Measurements from ENCODE around the gene TTLL11. TPM values are rescaled to one million over a fixed set of nuclear protein-coding genes. Genes with fewer than 3 reads are reported as not detected.
A peak's percentile ranks its signal among the peaks of the same experiment; 100 is the strongest.

The TTLL11 gene
- total RNA-seq, 4 donors from 2014 or later: 12.3 to 20.5 (median 15.3) TPM

DNA sequence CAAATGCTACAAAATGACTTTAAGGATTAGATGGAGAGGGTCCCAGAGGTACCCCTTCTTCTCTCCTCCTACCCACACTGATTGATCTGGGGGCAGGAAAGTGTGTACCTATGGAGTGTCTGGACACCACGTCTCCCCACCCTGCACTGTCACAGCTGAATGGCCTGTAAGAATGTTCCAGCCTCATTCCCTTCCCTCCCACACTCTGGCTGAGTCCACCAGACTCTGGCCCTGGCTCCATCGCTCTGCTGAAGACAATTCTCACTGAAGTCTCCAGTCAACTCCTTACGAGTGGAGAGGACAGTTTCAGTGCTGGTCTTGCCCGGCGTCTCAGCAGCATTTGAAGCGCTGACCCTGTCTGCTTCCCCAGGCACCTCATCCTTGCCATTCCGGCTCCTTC, 105.8 kb downstream of the TTLL11 start:
- TF ChIP-seq POLR2A (IDR thresholded peaks at IDR 0.05): no peak
- TF ChIP-seq, protein P1, sequence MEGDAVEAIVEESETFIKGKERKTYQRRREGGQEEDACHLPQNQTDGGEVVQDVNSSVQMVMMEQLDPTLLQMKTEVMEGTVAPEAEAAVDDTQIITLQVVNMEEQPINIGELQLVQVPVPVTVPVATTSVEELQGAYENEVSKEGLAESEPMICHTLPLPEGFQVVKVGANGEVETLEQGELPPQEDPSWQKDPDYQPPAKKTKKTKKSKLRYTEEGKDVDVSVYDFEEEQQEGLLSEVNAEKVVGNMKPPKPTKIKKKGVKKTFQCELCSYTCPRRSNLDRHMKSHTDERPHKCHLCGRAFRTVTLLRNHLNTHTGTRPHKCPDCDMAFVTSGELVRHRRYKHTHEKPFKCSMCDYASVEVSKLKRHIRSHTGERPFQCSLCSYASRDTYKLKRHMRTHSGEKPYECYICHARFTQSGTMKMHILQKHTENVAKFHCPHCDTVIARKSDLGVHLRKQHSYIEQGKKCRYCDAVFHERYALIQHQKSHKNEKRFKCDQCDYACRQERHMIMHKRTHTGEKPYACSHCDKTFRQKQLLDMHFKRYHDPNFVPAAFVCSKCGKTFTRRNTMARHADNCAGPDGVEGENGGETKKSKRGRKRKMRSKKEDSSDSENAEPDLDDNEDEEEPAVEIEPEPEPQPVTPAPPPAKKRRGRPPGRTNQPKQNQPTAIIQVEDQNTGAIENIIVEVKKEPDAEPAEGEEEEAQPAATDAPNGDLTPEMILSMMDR (IDR thresholded peaks at IDR 0.05 in 4 of 5, conservative IDR thresholded peaks at IDR 0.05 in 1 of 5): no peak
- Histone ChIP-seq H3K4me1 (peaks cover 58 to 64% of the 10 kb centered on the region in 2 donors), H3K27ac (peak overlapping the region; percentile 88 to 95 (median 94)), H3K4me3 (no peak overlapping the region), H3K9me3 (no peaks in the 10 kb centered on the region), H3K36me3 (no peaks in the 10 kb centered on the region), H3K27me3 (no peaks in the 10 kb centered on the region)
- DNase-seq (no peak), ATAC-seq (no peak)
- in situ Hi-C loops (cut with MboI; ENCODE audit: low sequenced_read_pairs in 4 of 4) (loop anchor here in 2 of 4 donors (25.0 kb wide), 2 partner anchors 275 to 300 kb away; no protein-coding TSS in a partner anchor), intact Hi-C loops (cut with DNase I; ENCODE audit: low total_unique reads) (loop anchor here (5.0 to 10.0 kb wide), 4 partner anchors 110 to 613 kb away; partner anchors contain the start of gene STOM)

DNA sequence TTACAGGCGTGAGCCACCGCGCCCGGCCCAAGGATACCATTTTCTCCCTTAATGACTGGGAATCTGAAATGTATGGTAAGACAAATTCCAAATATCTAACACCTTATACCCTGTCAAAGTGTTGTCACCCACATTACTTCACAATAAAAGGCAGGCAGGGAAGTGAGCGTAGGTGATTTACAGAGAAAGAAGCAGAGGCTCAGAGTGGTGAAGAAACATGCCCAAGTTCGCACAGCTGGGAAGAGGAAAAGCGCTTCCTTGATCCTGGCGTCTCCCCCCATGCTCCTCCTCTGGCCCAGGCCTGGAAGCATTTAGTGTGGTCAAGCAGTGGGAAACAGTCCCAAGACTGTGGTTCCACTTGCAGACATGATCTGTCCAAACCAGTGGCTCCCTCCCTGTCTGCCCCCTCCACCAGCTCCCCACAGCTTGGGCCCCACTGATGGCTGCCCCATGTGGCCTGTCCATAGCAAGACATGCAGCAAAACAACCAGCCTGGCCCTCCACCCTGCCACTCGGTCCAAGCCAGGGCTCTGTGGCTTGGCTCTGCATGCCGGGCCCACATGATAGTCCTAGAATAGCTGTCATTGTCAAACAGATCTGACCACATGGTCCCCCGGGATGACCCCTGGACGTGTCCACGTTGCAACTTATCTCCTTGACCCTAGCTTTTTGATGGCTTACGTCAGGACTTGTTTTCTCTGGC, 107.2 kb downstream of the TTLL11 start:
- no peaks in the 10 kb centered on the region for H3K27me3 ChIP-seq
- H3K4me1 ChIP-seq: peaks cover 49 to 59% of the 10 kb centered on the region in 2 donors
- H3K9me3 ChIP-seq: no peaks in the 10 kb centered on the region
- DNase-seq: peak; percentile 86 to 96
- intact Hi-C loops (cut with DNase I; ENCODE audit: low total_unique reads) (loop anchor here (1.0 to 10.0 kb wide), 5 partner anchors 15 to 611 kb away; partner anchors contain the start of gene STOM), in situ Hi-C loops (cut with MboI; ENCODE audit: low sequenced_read_pairs in 4 of 4) (loop anchor here in 2 of 4 donors (25.0 kb wide), 2 partner anchors 274 to 299 kb away; no protein-coding TSS in a partner anchor)
- peak; percentile 28 to 45 for TF ChIP-seq POLR2A (IDR thresholded peaks at IDR 0.05)
- TF ChIP-seq, protein P1 (IDR thresholded peaks at IDR 0.05 in 4 of 5, conservative IDR thresholded peaks at IDR 0.05 in 1 of 5): peak in 4 of 5 experiments; percentile 43 to 65 (median 55)
- H3K4me3 ChIP-seq: no peak overlapping the region
- ATAC-seq: peak; percentile 69 to 75
- H3K36me3 ChIP-seq: no peaks in the 10 kb centered on the region
- H3K27ac ChIP-seq: peak overlapping the region; percentile 88 to 95 (median 94)

DNA sequence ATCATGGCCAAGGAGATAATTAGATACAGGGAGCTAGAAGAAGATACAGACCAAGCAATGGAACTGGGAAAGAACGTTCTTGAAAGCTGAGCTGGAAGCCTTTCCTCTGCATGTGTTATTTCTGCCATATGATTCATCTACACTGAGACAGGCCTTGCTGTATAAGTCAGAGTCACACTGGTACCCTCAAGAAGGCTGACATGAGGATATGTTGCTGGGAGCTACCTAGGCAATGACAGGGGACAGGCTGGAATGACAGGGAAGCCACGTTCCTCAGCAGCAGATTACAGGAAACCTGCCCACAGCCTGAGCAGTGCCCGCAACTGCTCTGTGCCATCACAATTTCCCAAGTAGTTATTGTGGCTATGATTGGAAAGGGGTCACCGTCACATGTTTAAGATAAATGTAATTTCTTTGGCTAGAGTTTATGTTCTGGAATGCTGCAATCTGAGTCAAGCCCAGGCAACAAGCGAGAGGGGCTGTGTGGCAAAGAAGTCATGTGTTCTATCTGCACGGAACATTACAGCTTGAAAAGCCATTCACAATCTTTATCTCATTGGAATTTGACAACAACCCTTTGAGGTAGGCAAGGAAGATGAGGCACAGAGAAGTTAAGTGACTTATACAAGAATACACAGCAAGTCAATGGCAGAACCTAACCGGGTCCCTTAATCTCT, 108.2 kb downstream of the TTLL11 start:
- Histone ChIP-seq H3K4me1 (peaks cover 39 to 49% of the 10 kb centered on the region in 2 donors), H3K36me3 (no peaks in the 10 kb centered on the region), H3K9me3 (no peaks in the 10 kb centered on the region), H3K4me3 (no peak overlapping the region), H3K27me3 (no peaks in the 10 kb centered on the region), H3K27ac (peak overlapping the region; percentile 88 to 95 (median 94))
- ATAC-seq: peak; percentile 91 to 93
- peak; percentile 81 to 83 for DNase-seq
- intact Hi-C loops (cut with DNase I; ENCODE audit: low total_unique reads) (loop anchor here (1.0 to 10.0 kb wide), 5 partner anchors 16 to 610 kb away; partner anchors contain the start of gene STOM), in situ Hi-C loops (cut with MboI; ENCODE audit: low sequenced_read_pairs in 4 of 4) (loop anchor here in 2 of 4 donors (25.0 kb wide), 2 partner anchors 273 to 298 kb away; no protein-coding TSS in a partner anchor)
- TF ChIP-seq, protein P1 (IDR thresholded peaks at IDR 0.05 in 4 of 5, conservative IDR thresholded peaks at IDR 0.05 in 1 of 5): peak in 1 of 5 experiments; percentile 23
- TF ChIP-seq POLR2A (IDR thresholded peaks at IDR 0.05): peak; percentile 21 to 22

DNA sequence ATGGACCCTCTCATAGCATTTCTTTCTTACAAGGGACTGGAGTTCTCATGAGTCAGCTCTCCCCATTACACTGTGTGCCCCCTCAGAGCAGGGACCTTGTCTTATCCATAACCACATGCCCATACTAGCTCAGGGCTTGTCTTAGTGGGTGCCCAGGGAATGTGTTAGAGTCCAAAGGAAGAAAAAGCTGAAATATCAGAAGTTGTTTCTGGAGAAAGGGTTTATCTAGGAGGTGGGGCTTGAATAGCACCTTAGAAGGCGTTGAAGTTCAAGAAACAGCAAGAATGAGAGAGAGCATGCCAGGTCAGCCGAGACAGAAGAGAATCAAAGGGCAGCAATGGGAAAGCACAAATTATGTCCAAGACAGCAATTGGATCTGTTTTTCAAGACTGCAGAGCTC, 109.4 kb downstream of the TTLL11 start:
- Histone ChIP-seq H3K9me3 (no peaks in the 10 kb centered on the region), H3K36me3 (no peaks in the 10 kb centered on the region), H3K4me3 (no peak overlapping the region), H3K27me3 (no peaks in the 10 kb centered on the region), H3K4me1 (peaks cover 39 to 48% of the 10 kb centered on the region in 2 donors), H3K27ac (peak overlapping the region; percentile 88 to 95 (median 94))
- intact Hi-C loops (cut with DNase I; ENCODE audit: low total_unique reads) (loop anchor here (10.0 kb wide), 2 partner anchors 209 to 609 kb away; partner anchors contain the start of gene STOM), in situ Hi-C loops (cut with MboI; ENCODE audit: low sequenced_read_pairs in 4 of 4) (loop anchor here in 2 of 4 donors (25.0 kb wide), 2 partner anchors 271 to 296 kb away; no protein-coding TSS in a partner anchor)
- no peak for DNase-seq
- ATAC-seq: no peak
- TF ChIP-seq, protein P1 (IDR thresholded peaks at IDR 0.05 in 4 of 5, conservative IDR thresholded peaks at IDR 0.05 in 1 of 5): no peak
- TF ChIP-seq POLR2A (IDR thresholded peaks at IDR 0.05): no peak
